Mammary epithelial cell (primary cell): Measurements from ENCODE around the gene FIBP.

Source experiments
- EZH2 ChIP-seq: IDR thresholded peaks from 2 replicates; pipeline ENCODE4 v1.6.1; 2012; ENCODE audit warnings: low read length, inconsistent platforms, borderline replicate concordance
- TF ChIP-seq, protein P1 (sequence below), 2 donors: IDR thresholded peaks in 1 of 2; conservative IDR thresholded peaks in 1 of 2; 2 replicates each; pipeline ENCODE4 v1.5.1; 2011 to 2012; ENCODE audit warnings: inconsistent platforms in 2 of 2, low read length in 2 of 2, mild to moderate bottlenecking in 2 of 2, control low read depth in 1 of 2, low read depth in 1 of 2; ENCODE audit not compliant: insufficient read depth in 1 of 2; ENCODE audit errors: extremely low read depth in 1 of 2

DNA sequence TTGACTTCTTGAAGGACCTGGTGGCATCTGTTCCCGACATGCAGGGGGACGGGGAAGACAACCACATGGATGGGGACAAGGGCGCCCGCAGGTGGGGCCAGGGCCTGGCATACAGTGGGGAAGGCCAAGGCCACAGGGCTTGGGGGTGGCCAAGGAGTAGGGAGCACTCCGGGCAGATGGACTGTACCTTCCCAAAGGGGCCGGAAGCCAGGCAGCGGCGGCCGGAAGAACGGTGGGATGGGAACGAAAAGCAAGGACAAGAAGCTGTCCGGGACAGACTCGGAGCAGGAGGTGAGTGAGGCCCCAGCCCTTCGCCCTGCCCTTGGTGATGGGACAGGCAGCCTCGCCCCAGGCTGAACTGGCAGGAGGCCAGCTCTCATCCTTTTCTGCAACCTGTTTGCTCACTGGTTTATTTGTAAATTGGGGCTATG is 32.1 kb upstream of the FIBP start:
- TF ChIP-seq, protein P1, sequence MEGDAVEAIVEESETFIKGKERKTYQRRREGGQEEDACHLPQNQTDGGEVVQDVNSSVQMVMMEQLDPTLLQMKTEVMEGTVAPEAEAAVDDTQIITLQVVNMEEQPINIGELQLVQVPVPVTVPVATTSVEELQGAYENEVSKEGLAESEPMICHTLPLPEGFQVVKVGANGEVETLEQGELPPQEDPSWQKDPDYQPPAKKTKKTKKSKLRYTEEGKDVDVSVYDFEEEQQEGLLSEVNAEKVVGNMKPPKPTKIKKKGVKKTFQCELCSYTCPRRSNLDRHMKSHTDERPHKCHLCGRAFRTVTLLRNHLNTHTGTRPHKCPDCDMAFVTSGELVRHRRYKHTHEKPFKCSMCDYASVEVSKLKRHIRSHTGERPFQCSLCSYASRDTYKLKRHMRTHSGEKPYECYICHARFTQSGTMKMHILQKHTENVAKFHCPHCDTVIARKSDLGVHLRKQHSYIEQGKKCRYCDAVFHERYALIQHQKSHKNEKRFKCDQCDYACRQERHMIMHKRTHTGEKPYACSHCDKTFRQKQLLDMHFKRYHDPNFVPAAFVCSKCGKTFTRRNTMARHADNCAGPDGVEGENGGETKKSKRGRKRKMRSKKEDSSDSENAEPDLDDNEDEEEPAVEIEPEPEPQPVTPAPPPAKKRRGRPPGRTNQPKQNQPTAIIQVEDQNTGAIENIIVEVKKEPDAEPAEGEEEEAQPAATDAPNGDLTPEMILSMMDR (conservative IDR thresholded peaks at IDR 0.05 in 1 of 2, IDR thresholded peaks at IDR 0.05 in 1 of 2; ENCODE audit: extremely low read depth in 1 of 2, insufficient read depth in 1 of 2, low read depth in 1 of 2, low read length in 2 of 2), result no peak
- TF ChIP-seq EZH2, result no peak
